ENCODE data around the gene CASP10.
A peak's percentile ranks its signal among the peaks of the same experiment; 100 is the strongest.
"Not testable (repeated sequence)": the region's sequence is repeated elsewhere in the genome, so short reads cannot be mapped to it uniquely, and the experiment has no call there.

The CASP10 gene

GRCh38 chr2:201234663-201235135, 51.8 kb downstream of the CASP10 start:
- DNase-seq = no peak

- peak; percentile 83 for DNase-seq
These were observed 53.2 kb downstream of the CASP10 start for GRCh38 chr2:201235860-201236811.

DNA sequence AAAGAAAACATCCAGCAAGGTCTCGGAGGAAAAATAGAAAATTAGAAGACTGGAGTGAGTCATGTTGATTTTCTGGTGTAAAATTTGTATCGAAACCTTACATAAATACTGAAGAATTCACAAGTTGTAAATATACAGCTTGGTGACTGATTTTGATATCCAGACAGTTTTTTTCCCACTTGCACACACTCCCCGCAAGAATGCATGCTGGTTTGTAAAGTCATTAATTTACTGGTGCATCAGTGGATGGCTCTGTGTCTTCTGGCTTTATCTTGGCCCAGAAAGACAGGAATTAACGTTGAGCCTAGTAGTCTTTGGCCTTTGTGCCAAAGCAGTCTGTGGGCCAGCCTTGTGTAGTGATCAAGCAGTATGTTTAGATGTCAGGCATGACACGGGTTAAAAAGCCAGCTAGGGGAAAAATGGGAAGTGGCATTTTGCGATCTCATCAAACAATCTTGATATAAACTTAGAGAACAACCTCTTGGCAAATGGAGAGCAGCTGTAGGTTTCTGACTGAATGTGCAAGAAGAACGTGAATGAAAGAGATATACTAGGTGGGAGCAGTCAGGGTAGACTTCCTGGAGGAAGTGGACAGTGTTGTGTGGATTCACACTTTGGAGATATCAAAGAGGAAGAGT, 54.7 kb downstream of the CASP10 start:
- no peak for DNase-seq

- DNase-seq = not testable (repeated sequence)
These were observed 56.4 kb downstream of the CASP10 start for GRCh38 chr2:201239167-201239935.

GRCh38 chr2:201242571-201243277, 59.8 kb downstream of the CASP10 start:
- DNase-seq = no peak

DNA sequence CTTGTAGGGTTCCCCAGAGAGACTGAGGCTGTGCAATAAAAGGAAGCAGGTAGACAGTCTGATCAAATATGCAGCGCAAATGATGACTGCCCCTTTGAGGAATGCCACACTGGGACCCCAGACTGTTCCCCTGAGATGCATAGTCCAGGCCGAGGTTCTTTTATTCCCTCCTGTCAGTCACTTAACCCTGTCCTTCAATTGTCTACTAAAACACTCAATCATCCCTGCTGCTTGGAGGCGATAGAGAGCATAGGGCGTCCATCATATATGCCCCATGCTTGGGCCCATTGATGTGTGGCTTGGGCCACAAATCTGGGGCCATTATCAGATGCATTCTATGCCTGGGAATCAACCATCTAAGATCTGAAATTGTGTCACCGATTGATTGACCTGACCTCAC, 61.9 kb downstream of the CASP10 start:
- no peak for DNase-seq

DNA sequence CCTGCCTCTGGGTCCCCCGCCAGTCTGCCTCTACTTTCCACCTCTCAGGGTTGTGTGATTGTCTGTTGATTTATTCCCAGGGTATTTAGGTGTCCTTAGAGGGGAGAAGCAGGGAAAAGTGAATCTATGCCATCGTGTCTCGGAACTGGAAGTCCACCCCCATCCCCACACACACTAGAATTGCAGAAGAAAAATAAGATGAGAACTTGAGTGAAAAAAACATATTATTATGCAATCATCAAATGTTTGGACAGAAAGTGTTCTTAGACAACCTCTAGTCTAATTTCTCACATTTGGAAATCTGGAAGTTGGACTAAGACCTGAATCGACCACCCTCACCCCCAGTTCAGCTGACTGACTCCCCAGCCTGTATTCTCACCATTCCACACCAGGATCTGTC, 63.3 kb downstream of the CASP10 start:
- no peak for DNase-seq

DNA sequence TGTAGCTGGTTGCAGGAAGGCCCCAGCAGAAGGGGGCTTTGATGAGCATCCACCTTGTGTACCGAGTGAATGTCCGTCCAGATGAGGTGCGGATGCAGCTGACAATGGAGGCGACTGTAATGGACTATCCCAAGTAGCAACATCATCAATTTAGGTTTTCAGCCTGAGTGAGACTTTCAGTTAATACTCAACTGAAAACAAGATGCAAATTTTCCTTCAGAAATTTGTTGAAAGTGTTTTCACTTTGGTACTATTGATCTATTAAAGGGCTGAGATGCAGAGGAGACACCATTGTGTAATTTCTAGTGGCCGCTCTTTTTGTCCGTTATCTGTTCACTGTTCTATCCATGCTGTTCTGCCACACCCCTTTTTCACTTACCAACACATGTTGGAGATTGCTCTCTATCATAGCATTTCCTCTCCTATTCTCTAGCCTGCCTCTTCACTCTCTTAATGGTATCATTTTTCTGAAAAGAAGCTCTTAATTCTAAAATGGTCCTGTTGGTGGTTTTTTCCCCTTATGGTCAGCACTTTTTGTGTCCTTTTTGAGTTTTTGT, 65.4 kb downstream of the CASP10 start:
- DNase-seq = no peak

GRCh38 chr2:201249889-201250288, 66.9 kb downstream of the CASP10 start:
- DNase-seq = no peak

GRCh38 chr2:201250741-201251140, 67.8 kb downstream of the CASP10 start:
- DNase-seq = no peak

DNA sequence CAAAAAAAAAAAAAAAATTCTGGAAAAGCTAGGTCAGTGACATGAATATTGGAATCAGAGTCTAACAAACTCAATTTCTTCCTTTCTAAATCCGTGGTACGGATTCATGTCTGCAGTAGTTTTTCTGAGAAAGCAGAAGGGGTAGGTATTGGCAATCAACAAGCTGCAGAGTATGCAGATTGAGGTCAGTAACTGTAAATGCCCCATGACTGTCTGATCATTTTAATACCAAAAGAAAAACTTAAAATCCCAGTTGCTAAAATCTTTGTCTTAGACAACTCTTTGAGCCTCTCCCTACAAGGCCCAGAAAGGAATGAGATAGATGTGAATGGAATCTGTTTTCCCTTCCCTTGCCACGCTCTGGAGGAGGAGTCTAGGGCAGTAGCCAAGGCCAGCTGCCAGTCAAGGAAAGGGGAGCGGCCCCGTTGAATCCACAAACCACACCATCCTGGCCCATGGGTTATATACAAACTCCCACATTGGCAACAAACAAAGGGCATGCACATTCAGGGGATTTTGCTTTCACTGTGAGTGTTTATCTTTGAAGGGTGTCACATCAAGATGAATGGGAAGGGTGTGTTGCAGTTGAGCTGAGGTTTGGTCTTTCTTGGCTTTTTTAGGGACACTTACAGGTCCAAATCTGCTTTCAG, 71.3 kb downstream of the CASP10 start:
- peak; percentile 42 for DNase-seq

- no peak for DNase-seq
These were observed 72.6 kb downstream of the CASP10 start for GRCh38 chr2:201255408-201256033.

GRCh38 chr2:201256082-201256481, 73.1 kb downstream of the CASP10 start:
- DNase-seq = no peak

GRCh38 chr2:201257381-201257955, 74.5 kb downstream of the CASP10 start:
- peak; percentile 74 for DNase-seq

GRCh38 chr2:201257956-201258665, 75.2 kb downstream of the CASP10 start:
- DNase-seq = peak; percentile 96

DNA sequence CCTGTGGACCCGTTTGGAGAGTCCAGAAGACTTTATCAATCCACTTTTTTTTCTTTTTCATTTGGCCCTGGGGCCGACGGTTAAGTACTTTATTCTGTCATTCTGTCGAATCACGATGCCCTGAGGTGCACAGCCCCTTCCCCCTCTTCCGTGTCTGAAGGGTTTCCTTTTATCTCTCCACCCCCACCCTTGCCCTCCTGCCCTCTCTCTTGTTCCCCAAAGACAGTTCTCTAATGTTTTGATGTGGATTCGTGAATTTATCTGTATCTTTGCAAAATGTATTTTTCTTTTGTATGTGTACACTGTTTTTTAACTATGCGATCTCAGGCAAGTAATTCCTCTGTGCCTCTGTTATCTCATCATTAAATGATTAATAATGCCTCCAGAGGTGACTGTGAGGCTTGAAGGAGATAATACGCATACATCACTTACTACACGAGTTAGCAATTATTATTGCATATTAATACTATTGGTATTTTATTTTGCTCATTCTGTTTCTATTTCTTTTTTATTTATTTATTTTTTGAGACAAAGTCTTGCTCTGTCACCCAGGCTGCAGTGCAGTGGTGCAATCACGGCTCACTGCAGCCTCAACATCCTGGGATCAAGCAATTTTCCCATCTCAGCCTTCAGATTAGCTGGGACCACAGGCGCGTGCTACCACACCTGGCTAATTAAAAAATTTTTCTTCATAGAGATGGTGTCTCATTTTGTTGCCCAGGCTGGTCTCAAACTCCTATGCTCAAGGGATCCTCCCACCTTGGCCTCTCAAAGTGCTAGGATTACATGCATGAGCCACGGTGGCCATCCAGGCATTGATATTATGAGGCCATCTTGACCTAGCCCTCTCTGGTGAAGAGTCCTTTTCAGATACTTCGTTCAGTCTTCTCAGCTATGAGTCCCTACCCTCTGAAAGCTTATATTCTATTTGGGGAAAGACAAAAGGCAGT, 76.0 kb downstream of the CASP10 start:
- DNase-seq = no peak

DNA sequence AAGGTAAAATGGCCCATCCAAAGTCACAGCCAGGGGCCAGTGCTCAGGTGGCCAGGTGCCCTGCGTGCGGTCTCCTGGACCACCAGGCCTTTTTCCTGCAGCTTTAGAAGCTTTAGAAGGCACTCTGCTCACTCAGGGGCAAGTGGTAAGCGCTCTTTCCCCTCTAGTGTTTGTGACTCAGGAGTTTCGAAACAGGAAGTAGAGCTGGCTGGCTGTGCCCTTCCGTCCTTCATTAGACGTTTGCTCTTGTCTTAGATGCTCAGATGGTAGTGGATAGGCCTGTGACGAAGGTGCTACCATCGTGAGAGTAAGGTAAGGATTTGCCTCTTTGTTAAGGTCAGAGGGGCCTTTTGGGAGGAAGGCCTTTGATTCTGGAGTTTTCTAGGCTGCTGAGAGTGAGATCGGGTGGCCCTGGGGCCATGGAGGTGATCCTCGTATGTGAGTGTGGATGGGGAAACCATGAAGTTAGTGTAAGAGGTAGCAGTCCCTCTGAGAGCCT, 77.4 kb downstream of the CASP10 start, which contains the start of gene CASP8:
TSS of gene CASP8 (plus strand) at position 235 of the 499 bp plus-strand sequence. CDS start 5,951 bp downstream, outside the sequence.
- peak; percentile 85 for DNase-seq

DNA sequence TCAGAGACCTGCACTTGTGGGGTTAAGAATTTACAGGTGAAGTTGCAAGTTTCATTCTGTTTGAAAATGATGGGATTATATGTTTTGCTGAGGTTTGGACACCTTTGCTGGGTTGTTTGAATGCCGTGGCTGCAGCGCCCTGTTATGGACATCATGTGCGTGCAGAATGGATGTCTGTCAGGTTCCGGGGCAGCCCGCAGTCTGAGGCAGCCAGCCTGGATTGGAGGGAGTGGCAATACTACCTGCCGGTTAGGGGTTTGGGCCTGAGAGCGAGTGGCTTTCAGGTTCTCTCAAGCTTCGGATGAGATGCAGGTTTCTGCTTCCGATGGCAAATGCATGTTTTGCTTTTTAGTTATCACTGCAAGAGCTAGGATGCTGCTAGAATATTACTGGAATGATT, 78.5 kb downstream of the CASP10 start:
- peak; percentile 74 for DNase-seq

GRCh38 chr2:201261906-201262305, 79.0 kb downstream of the CASP10 start:
- DNase-seq = peak; percentile 45

Data from CD4-positive, alpha-beta T cell treated with Interleukin-12 subunit alpha and Interleukin-12 subunit beta, for 1 hour (primary cell).